GM12891 (cell line): ENCODE results near the gene C10orf67.

Experiments
- DNase-seq: peaks from one replicate; pipeline ENCODE4 v3.0.0; 2011; ENCODE audit warnings: low spot score; ENCODE audit not compliant: insufficient read length
- FAIRE-seq: peaks from 2 replicates; lab custom pipeline; 2011; peaks lifted over from hg19 to GRCh38; lab: Jason Lieb, UNC
- PAX5 ChIP-seq: IDR thresholded peaks from 2 replicates; pipeline ENCODE4 v1.6.1; 2011; ENCODE audit warnings: low read length, moderate library complexity, mild to moderate bottlenecking; ENCODE audit not compliant: insufficient read depth, severe bottlenecking
- POLR2A ChIP-seq: IDR thresholded peaks from 2 replicates; pipeline ENCODE4 v1.6.1; 2011; ENCODE audit warnings: low read depth, low read length, control low read depth
- POLR2AphosphoS5 ChIP-seq: IDR thresholded peaks from 2 replicates; pipeline ENCODE4 v1.6.1; 2011; ENCODE audit warnings: low read depth, low read length, control low read depth
- POU2F2 ChIP-seq: IDR thresholded peaks from 2 replicates; pipeline ENCODE4 v1.6.1; 2011; ENCODE audit warnings: low read depth, mild to moderate bottlenecking, control low read depth, low read length, moderate library complexity
- SPI1 ChIP-seq: IDR thresholded peaks from 2 replicates; pipeline ENCODE4 v1.6.1; 2011; ENCODE audit warnings: low read depth, low read length, control low read depth
- TAF1 ChIP-seq: IDR thresholded peaks from 2 replicates; pipeline ENCODE4 v1.6.1; 2011; ENCODE audit warnings: low read depth, low read length, control low read depth

C10orf67 gene

GRCh38 chr10:23196915-23197314 lies 147.7 kb downstream of the C10orf67 start:
- TF ChIP-seq POLR2A (no peak), SPI1 (no peak), TAF1 (no peak), POU2F2 (no peak), PAX5 (no peak), POLR2AphosphoS5 (no peak)
- no peak for FAIRE-seq
- DNase-seq: no peak

GRCh38 chr10:23195846-23196600 lies 148.6 kb downstream of the C10orf67 start:
- FAIRE-seq (no peak), DNase-seq (no peak)

GRCh38 chr10:23194966-23195845 lies 149.4 kb downstream of the C10orf67 start:
- no peak for DNase-seq

More at GRCh38 chr10:23195846-23196600, 148.6 kb downstream of the C10orf67 start:
- TF ChIP-seq POU2F2 (no peak), TAF1 (no peak), SPI1 (no peak), POLR2A (no peak), POLR2AphosphoS5 (no peak), PAX5 (no peak)

GRCh38 chr10:23194471-23194965 lies 150.1 kb downstream of the C10orf67 start:
- DNase-seq: no peak
- TF ChIP-seq TAF1: no peak
- no peak for TF ChIP-seq SPI1
- no peak for TF ChIP-seq PAX5

More at GRCh38 chr10:23194966-23195845, 149.4 kb downstream of the C10orf67 start:
- TF ChIP-seq SPI1: no peak
- FAIRE-seq: no peak

GRCh38 chr10:23193435-23194074 lies 151.0 kb downstream of the C10orf67 start:
- TF ChIP-seq POLR2A: no peak
- TF ChIP-seq POLR2AphosphoS5: no peak
- TF ChIP-seq SPI1: no peak
- no peak for TF ChIP-seq TAF1
- TF ChIP-seq POU2F2: no peak
- no peak for TF ChIP-seq PAX5
- DNase-seq (no peak), FAIRE-seq (no peak)

More at GRCh38 chr10:23194471-23194965, 150.1 kb downstream of the C10orf67 start:
- no peak for FAIRE-seq

- DNase-seq (no peak), FAIRE-seq (no peak)
- TF ChIP-seq POLR2A (no peak), SPI1 (no peak), PAX5 (no peak), POLR2AphosphoS5 (no peak), TAF1 (no peak), POU2F2 (no peak)
Measured at GRCh38 chr10:23192712-23193434, 151.7 kb downstream of the C10orf67 start.

- TF ChIP-seq PAX5 (no peak), POU2F2 (no peak), SPI1 (no peak), TAF1 (no peak), POLR2AphosphoS5 (no peak), POLR2A (no peak)
- DNase-seq (no peak), FAIRE-seq (no peak)
Measured at GRCh38 chr10:23191764-23192711, 152.6 kb downstream of the C10orf67 start, which contains the start of gene PTF1A. Gene PTF1A (plus strand): TSS chr10:23192312. CDS start chr10:23192531, 219 bp downstream.
